ENCODE results near the gene MYO1D. TPM values are rescaled to one million over a fixed set of nuclear protein-coding genes. Genes with fewer than 3 reads are reported as not detected.

The MYO1D gene
- total RNA-seq, 4 donors from 2014 or later = 60.4 to 89.0 (median 82.5) TPM

DNA sequence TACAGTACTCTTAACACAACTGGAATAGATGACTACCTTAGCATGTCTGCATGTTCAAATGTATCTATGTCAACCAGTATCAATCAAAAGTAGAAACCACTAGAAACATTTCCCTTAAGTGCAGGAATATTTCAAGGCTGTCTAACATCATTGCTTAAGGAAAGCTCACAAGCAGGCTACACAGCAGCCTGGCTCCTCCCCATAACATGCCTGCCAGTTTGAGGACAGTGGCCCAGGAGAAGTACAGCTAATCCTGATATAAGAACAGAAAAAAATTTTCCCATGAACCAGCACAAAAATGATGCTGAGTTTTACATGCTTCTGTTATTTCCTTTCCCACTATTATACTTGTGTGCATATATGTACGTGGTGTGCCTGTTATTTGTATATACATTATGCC, 175.1 kb downstream of the MYO1D start:
- intact Hi-C loops (cut with DNase I; ENCODE audit: low total_unique reads) = no loop called here
- DNase-seq (ENCODE audit: low spot score in 2 of 2) = no peak
- H3K4me3 ChIP-seq (ENCODE audit: low read depth, poor library complexity, severe bottlenecking) = no peak overlapping the region
- 91 to 92% methylated on average over 1 of the region's 1 CpG for WGBS, 2 donors
- TF ChIP-seq, protein P1, sequence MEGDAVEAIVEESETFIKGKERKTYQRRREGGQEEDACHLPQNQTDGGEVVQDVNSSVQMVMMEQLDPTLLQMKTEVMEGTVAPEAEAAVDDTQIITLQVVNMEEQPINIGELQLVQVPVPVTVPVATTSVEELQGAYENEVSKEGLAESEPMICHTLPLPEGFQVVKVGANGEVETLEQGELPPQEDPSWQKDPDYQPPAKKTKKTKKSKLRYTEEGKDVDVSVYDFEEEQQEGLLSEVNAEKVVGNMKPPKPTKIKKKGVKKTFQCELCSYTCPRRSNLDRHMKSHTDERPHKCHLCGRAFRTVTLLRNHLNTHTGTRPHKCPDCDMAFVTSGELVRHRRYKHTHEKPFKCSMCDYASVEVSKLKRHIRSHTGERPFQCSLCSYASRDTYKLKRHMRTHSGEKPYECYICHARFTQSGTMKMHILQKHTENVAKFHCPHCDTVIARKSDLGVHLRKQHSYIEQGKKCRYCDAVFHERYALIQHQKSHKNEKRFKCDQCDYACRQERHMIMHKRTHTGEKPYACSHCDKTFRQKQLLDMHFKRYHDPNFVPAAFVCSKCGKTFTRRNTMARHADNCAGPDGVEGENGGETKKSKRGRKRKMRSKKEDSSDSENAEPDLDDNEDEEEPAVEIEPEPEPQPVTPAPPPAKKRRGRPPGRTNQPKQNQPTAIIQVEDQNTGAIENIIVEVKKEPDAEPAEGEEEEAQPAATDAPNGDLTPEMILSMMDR (IDR thresholded peaks at IDR 0.05) = no peak
- no peak for TF ChIP-seq POLR2A (IDR thresholded peaks at IDR 0.05)

DNA sequence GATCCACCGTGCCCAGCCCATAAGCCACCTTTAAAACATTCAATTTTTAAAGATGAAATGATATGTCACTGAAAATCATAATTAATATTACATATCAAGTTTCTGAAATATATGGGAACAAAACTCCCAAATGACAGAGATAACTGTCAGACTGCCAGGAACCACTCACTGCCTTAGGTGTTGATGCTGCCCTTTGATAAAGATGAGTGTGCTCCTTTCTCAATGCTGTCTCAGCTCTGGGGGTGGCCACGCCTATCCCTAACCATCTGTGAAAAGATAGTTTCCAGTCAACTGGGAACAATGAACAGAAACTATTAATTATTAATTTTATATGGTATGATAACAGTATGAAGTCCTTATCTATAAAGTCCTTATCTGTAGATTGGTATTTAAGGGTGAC, 177.7 kb downstream of the MYO1D start:
- H3K4me3 ChIP-seq (ENCODE audit: low read depth, poor library complexity, severe bottlenecking) = no peak overlapping the region
- intact Hi-C loops (cut with DNase I; ENCODE audit: low total_unique reads) = no loop called here
- DNase-seq (ENCODE audit: low spot score in 2 of 2) = no peak
- no peak for TF ChIP-seq POLR2A (IDR thresholded peaks at IDR 0.05)
- TF ChIP-seq, protein P1 (IDR thresholded peaks at IDR 0.05) = no peak
- WGBS, 2 donors = 78 to 84% methylated on average over 2 of the region's 2 CpGs

DNA sequence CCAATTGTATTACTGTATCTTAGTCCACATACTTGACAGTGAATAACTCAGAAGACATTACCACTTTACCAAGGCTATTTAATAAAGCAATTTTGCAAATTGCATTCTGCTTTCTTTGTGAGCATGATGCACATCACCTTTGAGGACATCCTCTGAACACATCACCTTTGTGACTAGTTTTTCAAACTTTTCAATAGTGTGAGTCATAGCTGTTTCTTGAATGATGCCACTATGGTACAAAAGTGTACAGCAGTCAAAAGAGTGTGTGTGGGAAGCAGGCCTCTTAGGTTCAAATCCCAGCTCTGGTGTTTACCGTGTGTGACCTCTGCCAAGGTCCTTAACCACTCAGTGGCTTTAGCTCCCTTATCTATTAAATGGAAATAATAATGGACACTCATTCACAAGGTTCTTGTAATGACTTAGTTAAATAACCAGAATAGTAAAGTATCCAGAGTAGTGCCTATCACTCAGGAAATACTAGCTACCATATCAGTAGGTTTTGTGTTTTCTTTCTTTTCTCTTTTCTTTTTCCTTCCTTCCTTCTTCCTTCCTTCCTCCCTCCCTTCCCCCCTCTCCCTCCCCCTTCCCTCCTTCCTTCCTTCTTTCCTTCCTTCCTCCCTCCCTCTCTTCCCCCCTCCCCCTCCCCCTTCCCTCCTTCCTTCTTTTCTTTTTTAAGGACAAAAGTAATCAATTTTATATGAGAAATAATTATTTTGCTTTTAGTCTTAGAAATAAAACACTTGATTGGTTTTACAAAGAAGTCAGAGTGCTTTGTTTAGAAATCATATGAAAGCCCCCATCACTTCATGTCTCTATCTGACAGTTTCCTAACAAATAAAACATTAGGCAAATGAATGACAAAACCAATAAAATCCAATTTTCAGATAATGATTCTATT, 178.9 kb downstream of the MYO1D start:
- TF ChIP-seq, protein P1 (IDR thresholded peaks at IDR 0.05) = no peak
- TF ChIP-seq POLR2A (IDR thresholded peaks at IDR 0.05) = no peak
- 95 to 100% methylated on average over 1 of the region's 1 CpG for WGBS, 2 donors
- no peak for DNase-seq (ENCODE audit: low spot score in 2 of 2)
- intact Hi-C loops (cut with DNase I; ENCODE audit: low total_unique reads) = no loop called here
- no peak overlapping the region for H3K4me3 ChIP-seq (ENCODE audit: low read depth, poor library complexity, severe bottlenecking)

DNA sequence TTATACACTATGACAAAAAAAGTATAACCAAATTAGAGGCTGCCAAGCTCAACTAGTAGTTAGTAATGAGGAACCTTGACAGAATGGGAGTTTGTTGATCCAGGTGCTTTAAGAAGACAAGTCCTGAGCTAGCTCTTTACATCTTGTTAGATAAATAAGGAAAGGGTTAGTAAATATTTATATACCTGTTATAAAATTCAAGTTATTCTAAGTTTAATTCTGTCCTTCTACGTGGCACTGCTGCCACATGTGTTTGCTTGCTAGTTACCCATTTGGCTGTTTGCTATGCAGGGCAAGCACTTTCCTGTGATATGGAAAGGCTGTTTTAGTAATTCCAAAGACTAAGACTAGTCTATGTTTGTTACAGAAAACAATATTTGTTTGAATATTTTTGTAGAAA, 180.5 kb downstream of the MYO1D start:
- intact Hi-C loops (cut with DNase I; ENCODE audit: low total_unique reads) = no loop called here
- TF ChIP-seq, protein P1 (IDR thresholded peaks at IDR 0.05) = no peak
- H3K4me3 ChIP-seq (ENCODE audit: low read depth, poor library complexity, severe bottlenecking) = no peak overlapping the region
- no peak for DNase-seq (ENCODE audit: low spot score in 2 of 2)
- WGBS, 2 donors = 83 to 91% methylated on average over 1 of the region's 1 CpG

DNA sequence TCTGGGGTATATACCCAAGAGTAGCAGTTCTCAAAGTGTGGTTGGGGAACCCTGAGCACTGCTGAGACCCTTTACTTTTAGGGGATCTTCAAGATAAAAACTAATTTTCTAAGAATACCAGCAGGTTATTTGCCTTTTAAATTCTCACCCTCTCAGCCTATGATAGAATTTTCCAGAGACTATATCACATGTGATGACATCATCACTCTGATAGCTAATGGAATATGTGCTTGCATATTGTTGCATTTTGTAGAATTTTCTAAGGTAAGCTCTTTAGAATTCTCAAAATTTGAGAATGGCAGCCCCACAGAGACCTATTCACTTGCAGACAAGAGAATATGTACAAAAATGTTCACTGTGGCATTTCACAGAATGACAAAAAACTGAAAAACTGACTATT, 181.1 kb downstream of the MYO1D start:
- no peak for DNase-seq (ENCODE audit: low spot score in 2 of 2)
- no peak for TF ChIP-seq POLR2A (IDR thresholded peaks at IDR 0.05)
- TF ChIP-seq, protein P1 (IDR thresholded peaks at IDR 0.05) = no peak
- no peak overlapping the region for H3K4me3 ChIP-seq (ENCODE audit: low read depth, poor library complexity, severe bottlenecking)
- intact Hi-C loops (cut with DNase I; ENCODE audit: low total_unique reads) = no loop called here
